Kidney (tissue), 14 donors: ENCODE measurements around the gene HOXA4. TPM values are rescaled to one million over a fixed set of nuclear protein-coding genes. Genes with fewer than 3 reads are reported as not detected.
A peak's percentile ranks its signal among the peaks of the same experiment; 100 is the strongest.

Source experiments
- DNase-seq, 5 donors: peaks; one replicate each; pipeline ENCODE4 v3.0.0-alpha.2; 2013 to 2020
- FAIRE-seq: peaks from 2 replicates; lab custom pipeline; 2012; peaks lifted over from hg19 to GRCh38; lab: Jason Lieb, UNC
- H3K27ac ChIP-seq, 2 donors: one replicate each; pipeline ENCODE4 v1.7.0; 2013; ENCODE audit warnings: low read depth in 2 of 2, low read length in 2 of 2, inconsistent platforms in 1 of 2
- H3K27me3 ChIP-seq: one replicate; pipeline ENCODE4 v1.7.1; 2013; ENCODE audit warnings: low read length, inconsistent platforms; ENCODE audit not compliant: control insufficient read depth, insufficient read depth
- H3K36me3 ChIP-seq, 3 donors: one replicate each; pipeline versions ENCODE4 v1.7.0 to v1.7.1; 2013; ENCODE audit warnings: low read length in 3 of 3, control low read depth in 1 of 3, inconsistent platforms in 1 of 3; ENCODE audit not compliant: insufficient read depth in 3 of 3, control insufficient read depth in 2 of 3
- H3K4me1 ChIP-seq, 3 donors: one replicate each; pipeline versions ENCODE4 v1.7.0 to v1.7.1; 2013; ENCODE audit warnings: low read length in 3 of 3, inconsistent platforms in 1 of 3, low read depth in 1 of 3; ENCODE audit not compliant: control insufficient read depth in 2 of 3, insufficient read depth in 2 of 3
- H3K4me3 ChIP-seq, 3 donors: one replicate each; pipeline versions ENCODE4 v1.7.0 to v1.8.1; 2013; ENCODE audit warnings: low read length in 3 of 3, control low read depth in 1 of 3, inconsistent platforms in 1 of 3
- H3K9ac ChIP-seq, 3 donors: one replicate each; pipeline versions ENCODE4 v1.7.0 to v1.7.1; 2013; ENCODE audit warnings: low read length in 3 of 3, control low read depth in 1 of 3, inconsistent platforms in 1 of 3
- H3K9me3 ChIP-seq, 3 donors: one replicate each; pipeline versions ENCODE4 v1.7.0 to v1.7.1; 2013; ENCODE audit warnings: low read length in 3 of 3, control low read depth in 1 of 3, inconsistent platforms in 1 of 3; ENCODE audit not compliant: control insufficient read depth in 2 of 3, insufficient read depth in 1 of 3
- CTCF ChIP-seq: IDR thresholded peaks from 3 replicates; pipeline ENCODE4 v1.5.1; 2012; ENCODE audit warnings: mild to moderate bottlenecking, moderate library complexity, borderline replicate concordance; ENCODE audit not compliant: insufficient read depth; ENCODE audit errors: extremely low read depth
- intact Hi-C: fragments of 100-400 bp; cut with DNase I; formaldehyde crosslinking; loops from one replicate; pipeline ENCODE4 v1.11.1; 2022
- polyA plus RNA-seq: library from polyadenylated mRNA; stranded (reverse); fragments of 350-450 nt; fragmentation: Illumina TruSeq; extraction: RNeasy Lipid Tissue Mini Kit (QIAGEN cat#74804); gene quantifications from one replicate; pipeline ENCODE4 v1.2.3, GENCODE V29; 2014; ENCODE audit warnings: low read depth, low replicate concordance; ENCODE audit not compliant: insufficient read depth
- total RNA-seq: library from RNA; stranded (reverse); fragmentation: NEBNext Ultra II Directional; extraction: Animal tissue kit (Norgen Biotek cat#: 25700); gene quantifications from one replicate; pipeline ENCODE4 v1.2.1, GENCODE V29; 2021
- donor health status: control.
- donor health status: control.
- donor health status: control.
- donor health status: control.
- donor health status: control.
- donor health status: DM: yes; HTN: yes; CAD: no.
- donor health status: Normal renal cell carcinoma (clear cell type).

The HOXA4 gene
- total and polyA plus RNA-seq, 2 donors from 2014 or later = 11.2 to 13.0 TPM

- no peak for TF ChIP-seq CTCF
- Histone ChIP-seq H3K27ac (peak overlapping the region; percentile 96), H3K4me1 (peaks cover 12 to 24% (median 19%) of the 10 kb centered on the region in 3 donors), H3K9me3 (no peaks in the 10 kb centered on the region), H3K4me3 (peak overlapping the region; percentile 61 to 74 (median 64)), H3K9ac (peak overlapping the region; percentile 79 to 89 (median 85)), H3K27me3 (no peaks in the 10 kb centered on the region), H3K36me3 (peaks cover 0 to 2% (median under 1%) of the 10 kb centered on the region in 3 donors)
- DNase-seq = no peak
- FAIRE-seq = no peak
- intact Hi-C loops = no loop called here
Measured at GRCh38 chr7:27114881-27115220, 15.7 kb downstream of the HOXA4 start.

GRCh38 chr7:27113991-27114769 lies 16.4 kb downstream of the HOXA4 start:
- Histone ChIP-seq H3K27me3 (no peaks in the 10 kb centered on the region), H3K36me3 (peaks cover 0 to 5% (median 5%) of the 10 kb centered on the region in 3 donors), H3K4me1 (peaks cover 11 to 26% (median 18%) of the 10 kb centered on the region in 3 donors), H3K9me3 (no peaks in the 10 kb centered on the region), H3K9ac (peak overlapping the region; percentile 71 to 95 (median 88)), H3K27ac (peak overlapping the region; percentile 95 to 96), H3K4me3 (peak overlapping the region; percentile 70 to 77 (median 71))
- FAIRE-seq (no peak), DNase-seq (peak; percentile 90 to 95 (median 92))
- TF ChIP-seq CTCF = no peak
- intact Hi-C loops = no loop called here

GRCh38 chr7:27112955-27113949 lies 17.3 kb downstream of the HOXA4 start:
- Histone ChIP-seq H3K9me3 (no peaks in the 10 kb centered on the region), H3K36me3 (peaks cover 0 to 5% (median 5%) of the 10 kb centered on the region in 3 donors), H3K9ac (peak overlapping the region; percentile 35 to 94 (median 92)), H3K27ac (peak overlapping the region; percentile 96 to 97), H3K27me3 (no peaks in the 10 kb centered on the region), H3K4me1 (peaks cover 11 to 20% (median 16%) of the 10 kb centered on the region in 3 donors), H3K4me3 (peak overlapping the region; percentile 65 to 94 (median 69))
- DNase-seq (peak; percentile 95 to 97 (median 96)), FAIRE-seq (no peak)
- intact Hi-C loops = no loop called here
- no peak for TF ChIP-seq CTCF
